HL-60 (cell line): Measurements from ENCODE around the gene PHTF1.

Source experiments
- DNase-seq, 2 experiments: peaks; one replicate each; pipeline ENCODE4 v3.0.0-alpha.2; 2010 to 2020; ENCODE audit warnings: low read depth in 1 of 2, low spot score in 1 of 2
- H3K27ac ChIP-seq: fragments of 250-450 bp; sonication (Bioruptor Pico); replicated peaks from 2 replicates; pipeline ENCODE4 v1.5.1; 2020; ENCODE audit warnings: mild to moderate bottlenecking, moderate library complexity
- H3K27me3 ChIP-seq: fragments of 250-450 bp; sonication (Bioruptor Pico); 2 replicates; pipeline ENCODE4 v1.5.1; 2021; ENCODE audit warnings: mild to moderate bottlenecking, moderate library complexity; ENCODE audit not compliant: insufficient read depth, poor library complexity, severe bottlenecking
- H3K4me3 ChIP-seq: replicated peaks from 2 replicates; pipeline ENCODE4 v1.5.1; 2011; ENCODE audit warnings: mild to moderate bottlenecking, control low read depth, low read length; ENCODE audit not compliant: insufficient read depth
- GABPA ChIP-seq: IDR thresholded peaks from 2 replicates; pipeline ENCODE4 v1.6.1; 2012; ENCODE audit warnings: low read depth
- POLR2AphosphoS5 ChIP-seq: IDR thresholded peaks from 2 replicates; pipeline ENCODE4 v1.6.1; 2012; ENCODE audit warnings: low read depth
- SPI1 ChIP-seq: IDR thresholded peaks from 2 replicates; pipeline ENCODE4 v1.6.1; 2012; ENCODE audit warnings: low read depth, mild to moderate bottlenecking, borderline replicate concordance
- TF ChIP-seq, protein P1 (sequence below): IDR thresholded peaks from 2 replicates; pipeline ENCODE4 v1.6.1; 2012; ENCODE audit warnings: low read depth; ENCODE audit not compliant: insufficient replicate concordance
- TF ChIP-seq, protein P2 (sequence below): IDR thresholded peaks from one replicate; pipeline ENCODE4 v1.5.1; 2011; ENCODE audit warnings: low read length, control low read depth, inconsistent platforms; ENCODE audit not compliant: insufficient read depth

Gene PHTF1

DNA sequence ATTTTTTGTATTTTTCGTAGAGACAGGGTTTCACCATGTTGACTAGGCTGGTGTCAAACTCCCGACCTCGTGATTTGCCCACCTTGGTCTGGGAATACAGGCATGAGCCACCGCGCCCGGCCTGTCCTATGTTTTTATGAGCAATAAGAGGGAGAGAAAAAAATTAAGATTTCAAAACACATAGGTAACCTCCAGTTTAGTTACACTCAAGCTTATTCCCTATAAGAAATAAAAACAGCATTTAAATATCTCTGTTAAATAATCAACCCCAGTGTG lies 45.9 kb upstream of the PHTF1 start:
- H3K4me3 ChIP-seq = no peak overlapping the region
- DNase-seq = no peak
- no peak overlapping the region for H3K27ac ChIP-seq
- H3K27me3 ChIP-seq = no peaks in the 10 kb centered on the region
- TF ChIP-seq POLR2AphosphoS5 = no peak
- TF ChIP-seq, protein P1, sequence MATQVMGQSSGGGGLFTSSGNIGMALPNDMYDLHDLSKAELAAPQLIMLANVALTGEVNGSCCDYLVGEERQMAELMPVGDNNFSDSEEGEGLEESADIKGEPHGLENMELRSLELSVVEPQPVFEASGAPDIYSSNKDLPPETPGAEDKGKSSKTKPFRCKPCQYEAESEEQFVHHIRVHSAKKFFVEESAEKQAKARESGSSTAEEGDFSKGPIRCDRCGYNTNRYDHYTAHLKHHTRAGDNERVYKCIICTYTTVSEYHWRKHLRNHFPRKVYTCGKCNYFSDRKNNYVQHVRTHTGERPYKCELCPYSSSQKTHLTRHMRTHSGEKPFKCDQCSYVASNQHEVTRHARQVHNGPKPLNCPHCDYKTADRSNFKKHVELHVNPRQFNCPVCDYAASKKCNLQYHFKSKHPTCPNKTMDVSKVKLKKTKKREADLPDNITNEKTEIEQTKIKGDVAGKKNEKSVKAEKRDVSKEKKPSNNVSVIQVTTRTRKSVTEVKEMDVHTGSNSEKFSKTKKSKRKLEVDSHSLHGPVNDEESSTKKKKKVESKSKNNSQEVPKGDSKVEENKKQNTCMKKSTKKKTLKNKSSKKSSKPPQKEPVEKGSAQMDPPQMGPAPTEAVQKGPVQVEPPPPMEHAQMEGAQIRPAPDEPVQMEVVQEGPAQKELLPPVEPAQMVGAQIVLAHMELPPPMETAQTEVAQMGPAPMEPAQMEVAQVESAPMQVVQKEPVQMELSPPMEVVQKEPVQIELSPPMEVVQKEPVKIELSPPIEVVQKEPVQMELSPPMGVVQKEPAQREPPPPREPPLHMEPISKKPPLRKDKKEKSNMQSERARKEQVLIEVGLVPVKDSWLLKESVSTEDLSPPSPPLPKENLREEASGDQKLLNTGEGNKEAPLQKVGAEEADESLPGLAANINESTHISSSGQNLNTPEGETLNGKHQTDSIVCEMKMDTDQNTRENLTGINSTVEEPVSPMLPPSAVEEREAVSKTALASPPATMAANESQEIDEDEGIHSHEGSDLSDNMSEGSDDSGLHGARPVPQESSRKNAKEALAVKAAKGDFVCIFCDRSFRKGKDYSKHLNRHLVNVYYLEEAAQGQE = no peak
- TF ChIP-seq SPI1 = no peak

DNA sequence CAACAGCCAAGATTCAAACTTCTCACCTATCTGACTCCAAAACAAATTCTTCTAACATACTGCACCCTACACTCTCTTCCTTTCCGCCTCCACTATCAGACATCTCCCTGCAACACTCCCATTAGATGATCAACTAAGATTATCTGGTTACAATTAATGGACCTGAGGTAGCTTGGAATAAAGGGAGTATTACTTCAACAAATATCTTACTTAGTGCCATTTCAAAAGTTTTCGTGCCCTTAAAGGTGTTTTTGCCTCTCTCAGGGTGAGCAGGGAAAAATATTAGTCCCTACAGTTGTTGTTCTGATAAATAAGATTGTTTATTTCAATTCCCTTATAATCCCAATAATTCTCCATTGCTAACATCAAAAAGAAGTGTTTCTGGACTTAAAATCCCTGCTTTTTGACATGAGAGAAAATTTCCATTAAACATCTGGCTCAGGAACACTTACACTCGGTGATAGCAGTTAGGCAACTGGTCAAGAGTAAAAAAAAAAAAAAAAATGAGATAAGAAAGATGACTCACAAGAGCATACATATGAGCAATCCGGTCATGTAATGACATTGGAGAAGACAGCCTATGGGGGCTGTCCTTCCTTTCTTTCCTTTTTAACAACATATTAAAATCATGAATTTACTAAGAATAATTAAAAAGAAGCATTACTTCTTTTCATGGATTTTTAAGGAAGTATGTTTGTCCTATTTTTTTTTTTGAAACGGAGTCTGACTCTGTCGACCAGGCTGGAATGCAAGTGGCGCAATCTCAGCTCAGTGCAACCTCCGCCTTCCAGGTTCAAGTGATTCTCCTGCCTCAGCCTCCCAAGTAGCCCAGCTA lies 45.4 kb upstream of the PHTF1 start:
- no peaks in the 10 kb centered on the region for H3K27me3 ChIP-seq
- no peak overlapping the region for H3K4me3 ChIP-seq
- H3K27ac ChIP-seq = no peak overlapping the region
- DNase-seq = peak in 1 of 2 experiments; percentile 61
- TF ChIP-seq, protein P1 = no peak
- TF ChIP-seq, protein P2, sequence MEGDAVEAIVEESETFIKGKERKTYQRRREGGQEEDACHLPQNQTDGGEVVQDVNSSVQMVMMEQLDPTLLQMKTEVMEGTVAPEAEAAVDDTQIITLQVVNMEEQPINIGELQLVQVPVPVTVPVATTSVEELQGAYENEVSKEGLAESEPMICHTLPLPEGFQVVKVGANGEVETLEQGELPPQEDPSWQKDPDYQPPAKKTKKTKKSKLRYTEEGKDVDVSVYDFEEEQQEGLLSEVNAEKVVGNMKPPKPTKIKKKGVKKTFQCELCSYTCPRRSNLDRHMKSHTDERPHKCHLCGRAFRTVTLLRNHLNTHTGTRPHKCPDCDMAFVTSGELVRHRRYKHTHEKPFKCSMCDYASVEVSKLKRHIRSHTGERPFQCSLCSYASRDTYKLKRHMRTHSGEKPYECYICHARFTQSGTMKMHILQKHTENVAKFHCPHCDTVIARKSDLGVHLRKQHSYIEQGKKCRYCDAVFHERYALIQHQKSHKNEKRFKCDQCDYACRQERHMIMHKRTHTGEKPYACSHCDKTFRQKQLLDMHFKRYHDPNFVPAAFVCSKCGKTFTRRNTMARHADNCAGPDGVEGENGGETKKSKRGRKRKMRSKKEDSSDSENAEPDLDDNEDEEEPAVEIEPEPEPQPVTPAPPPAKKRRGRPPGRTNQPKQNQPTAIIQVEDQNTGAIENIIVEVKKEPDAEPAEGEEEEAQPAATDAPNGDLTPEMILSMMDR = no peak
- TF ChIP-seq POLR2AphosphoS5 (no peak), GABPA (no peak), SPI1 (no peak)

DNA sequence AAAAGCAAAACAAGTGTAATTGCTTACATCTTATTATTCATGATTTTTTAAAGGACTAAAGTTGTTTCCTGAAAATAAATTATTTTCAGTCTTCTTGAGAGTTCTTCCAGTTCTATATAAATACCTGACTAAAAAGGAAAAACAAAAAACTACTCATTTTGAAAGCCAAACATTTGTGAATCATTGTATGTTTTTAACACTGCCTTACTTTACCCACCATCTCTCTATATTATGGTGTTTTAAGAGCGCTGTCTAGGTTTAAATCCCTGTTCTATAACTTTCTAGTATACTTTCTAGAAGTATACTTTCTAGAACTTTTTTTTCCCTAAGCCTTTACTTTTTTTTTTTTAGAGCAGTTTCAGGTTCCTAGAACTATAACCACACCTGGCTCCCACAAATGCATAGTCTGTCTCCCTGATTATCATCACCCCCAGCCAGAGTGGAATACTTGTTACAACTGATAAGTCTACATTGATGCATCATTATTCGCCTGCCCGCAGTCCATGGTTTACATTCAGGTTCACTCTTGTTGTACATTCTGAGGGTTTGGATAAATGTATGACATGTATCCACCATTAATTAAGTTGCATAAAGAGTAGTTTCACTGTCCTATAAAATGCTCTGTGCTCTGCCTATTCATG lies 43.2 kb upstream of the PHTF1 start:
- Histone ChIP-seq H3K27me3 (no peaks in the 10 kb centered on the region), H3K27ac (no peak overlapping the region), H3K4me3 (no peak overlapping the region)
- DNase-seq = no peak
- TF ChIP-seq, protein P1 = no peak
- TF ChIP-seq, protein P2 = no peak
- TF ChIP-seq POLR2AphosphoS5 (no peak), GABPA (no peak), SPI1 (no peak)
